GM23338 (cell line): Measurements from ENCODE around the gene KDM4B. TPM values are rescaled to one million over a fixed set of nuclear protein-coding genes. Genes with fewer than 3 reads are reported as not detected.

Experiments used
- ATAC-seq: fragments of 200-7000 bp; cut with Tn5 transposase; 3 replicates; pipeline ENCODE4 v1.9.1; 2020
- DNase-seq: peaks from one replicate; pipeline ENCODE4 v3.0.0-alpha.2; 2015; ENCODE audit warnings: low spot score
- H2AFZ ChIP-seq: fragments of 200-600 bp; sonication (generic); 2 replicates; pipeline ENCODE4 v1.8.0; 2016; ENCODE audit warnings: antibody characterized with exemption, mild to moderate bottlenecking, moderate library complexity
- H3F3A ChIP-seq: fragments of 200-600 bp; sonication (generic); replicated peaks from 2 replicates; pipeline ENCODE4 v1.8.0; 2017; ENCODE audit warnings: antibody characterized with exemption, mixed run types, low read depth
- H3K27ac ChIP-seq: fragments of 200-600 bp; sonication (generic); 2 replicates; pipeline ENCODE4 v1.6.1; 2016; ENCODE audit warnings: low read depth
- H3K27me3 ChIP-seq: fragments of 200-600 bp; sonication (generic); 2 replicates; pipeline ENCODE4 v1.8.0; 2016; ENCODE audit warnings: mild to moderate bottlenecking, mixed run types, moderate library complexity; ENCODE audit not compliant: insufficient read depth
- H3K36me3 ChIP-seq: fragments of 200-600 bp; sonication (generic); 2 replicates; pipeline ENCODE4 v1.8.0; 2016; ENCODE audit warnings: mild to moderate bottlenecking; ENCODE audit not compliant: insufficient read depth
- H3K4me1 ChIP-seq: fragments of 200-600 bp; sonication (generic); 2 replicates; pipeline ENCODE4 v1.8.0; 2016; ENCODE audit warnings: mild to moderate bottlenecking, moderate library complexity; ENCODE audit not compliant: insufficient read depth
- H3K4me2 ChIP-seq: fragments of 200-600 bp; sonication (generic); 2 replicates; pipeline ENCODE4 v1.7.1; 2017; ENCODE audit warnings: mixed run types
- H3K4me3 ChIP-seq: fragments of 200-600 bp; sonication (generic); 2 replicates; pipeline ENCODE4 v1.6.1; 2016; ENCODE audit warnings: mixed run types
- H3K79me2 ChIP-seq: fragments of 200-600 bp; sonication (generic); replicated peaks from 2 replicates; pipeline ENCODE4 v1.8.0; 2017; ENCODE audit warnings: mild to moderate bottlenecking; ENCODE audit not compliant: insufficient read depth
- H3K9me2 ChIP-seq: fragments of 200-600 bp; sonication (generic); 2 replicates; pipeline ENCODE4 v1.8.0; 2017; ENCODE audit not compliant: insufficient read depth
- H4K20me1 ChIP-seq: fragments of 200-600 bp; sonication (generic); replicated peaks from 2 replicates; pipeline ENCODE4 v1.8.0; 2017; ENCODE audit warnings: mild to moderate bottlenecking; ENCODE audit not compliant: insufficient read depth
- H3K27ac Mint-ChIP-seq: 2 replicates; pipeline ENCODE4 v1.8.0; 2020; ENCODE audit warnings: inconsistent platforms, mild to moderate bottlenecking, moderate library complexity, mixed read lengths
- H3K27me3 Mint-ChIP-seq: 3 replicates; pipeline ENCODE4 v1.8.0; 2022; ENCODE audit warnings: low read depth, mild to moderate bottlenecking, moderate library complexity, mixed read lengths, inconsistent platforms; ENCODE audit not compliant: insufficient read depth, poor library complexity
- H3K36me3 Mint-ChIP-seq: 3 replicates; pipeline ENCODE4 v1.8.0; 2021; ENCODE audit warnings: low read depth, mild to moderate bottlenecking, inconsistent platforms, moderate library complexity, mixed read lengths
- H3K4me1 Mint-ChIP-seq: 3 replicates; pipeline ENCODE4 v1.8.0; 2020; ENCODE audit warnings: mild to moderate bottlenecking, inconsistent platforms, mixed read lengths
- H3K4me3 Mint-ChIP-seq: 3 replicates; pipeline ENCODE4 v1.8.0; 2021; ENCODE audit warnings: moderate library complexity, mild to moderate bottlenecking, inconsistent platforms, mixed read lengths
- H3K9me3 Mint-ChIP-seq: 3 replicates; pipeline ENCODE4 v1.8.0; 2020; ENCODE audit warnings: moderate library complexity, mild to moderate bottlenecking, inconsistent platforms, mixed read lengths
- CTCF ChIP-seq, 2 experiments: fragments of 200-600 bp in 1 of 2; sonication (generic) in 1 of 2; conservative IDR thresholded peaks; 2 replicates each; pipeline versions ENCODE4 v1.5.1 to v1.6.1; 2016 to 2017; ENCODE audit warnings: antibody characterized with exemption in 2 of 2, low read depth in 2 of 2, mild to moderate bottlenecking in 2 of 2, moderate library complexity in 1 of 2
- polyA plus RNA-seq: library from polyadenylated mRNA; unstranded; fragments of >200 nt; fragmentation: Nextera tagmentation; extraction: Ambion mirVana; gene quantifications from 2 replicates; pipeline ENCODE4 v1.2.1, GENCODE V29; 2016
- total RNA-seq: library from RNA; depleted of rRNA; stranded (reverse); fragments of >200 nt; shearing (Covaris generic); gene quantifications from 2 replicates; pipeline ENCODE4 v1.2.3, GENCODE V29; 2014
- TF ChIP-seq, protein P1 (sequence below): fragments of 250-450 bp; sonication (Bioruptor Pico); IDR thresholded peaks from 2 replicates; pipeline ENCODE4 v1.5.0; 2020; ENCODE audit warnings: mild to moderate bottlenecking, moderate library complexity

Gene KDM4B
- total and polyA plus RNA-seq, 2 experiments from 2014 or later, result 9.1 to 27.6 TPM

- Histone ChIP-seq H3K36me3 (no peaks in the 10 kb centered on the region), H3K4me3 (no peak overlapping the region), H4K20me1 (no peaks in the 10 kb centered on the region), H3K27me3 (no peaks in the 10 kb centered on the region), H3K9me2 (no peaks in the 10 kb centered on the region), H3F3A (0 out of 2 replicates have a peak, but pooled peaks cover 5% of the 10 kb centered on the region), H3K4me2 (no peak overlapping the region), H2AFZ (no peak overlapping the region), H3K79me2 (no peaks in the 10 kb centered on the region), H3K27ac (no peak overlapping the region), H3K4me1 (peaks cover 7% of the 10 kb centered on the region)
- peaks cover 27% of the 10 kb centered on the region for H3K4me1 Mint-ChIP-seq
- ATAC-seq (peak; percentile 78), DNase-seq (peak; percentile 81)
- no peak overlapping the region for H3K27ac Mint-ChIP-seq
- H3K9me3 Mint-ChIP-seq, result peaks cover 17% of the 10 kb centered on the region
- H3K36me3 Mint-ChIP-seq, result peaks cover 16% of the 10 kb centered on the region; the same call in 2 of the 3 replicates
- H3K4me3 Mint-ChIP-seq, result no peak overlapping the region
- peaks cover 14% of the 10 kb centered on the region for H3K27me3 Mint-ChIP-seq
- TF ChIP-seq, protein P1, sequence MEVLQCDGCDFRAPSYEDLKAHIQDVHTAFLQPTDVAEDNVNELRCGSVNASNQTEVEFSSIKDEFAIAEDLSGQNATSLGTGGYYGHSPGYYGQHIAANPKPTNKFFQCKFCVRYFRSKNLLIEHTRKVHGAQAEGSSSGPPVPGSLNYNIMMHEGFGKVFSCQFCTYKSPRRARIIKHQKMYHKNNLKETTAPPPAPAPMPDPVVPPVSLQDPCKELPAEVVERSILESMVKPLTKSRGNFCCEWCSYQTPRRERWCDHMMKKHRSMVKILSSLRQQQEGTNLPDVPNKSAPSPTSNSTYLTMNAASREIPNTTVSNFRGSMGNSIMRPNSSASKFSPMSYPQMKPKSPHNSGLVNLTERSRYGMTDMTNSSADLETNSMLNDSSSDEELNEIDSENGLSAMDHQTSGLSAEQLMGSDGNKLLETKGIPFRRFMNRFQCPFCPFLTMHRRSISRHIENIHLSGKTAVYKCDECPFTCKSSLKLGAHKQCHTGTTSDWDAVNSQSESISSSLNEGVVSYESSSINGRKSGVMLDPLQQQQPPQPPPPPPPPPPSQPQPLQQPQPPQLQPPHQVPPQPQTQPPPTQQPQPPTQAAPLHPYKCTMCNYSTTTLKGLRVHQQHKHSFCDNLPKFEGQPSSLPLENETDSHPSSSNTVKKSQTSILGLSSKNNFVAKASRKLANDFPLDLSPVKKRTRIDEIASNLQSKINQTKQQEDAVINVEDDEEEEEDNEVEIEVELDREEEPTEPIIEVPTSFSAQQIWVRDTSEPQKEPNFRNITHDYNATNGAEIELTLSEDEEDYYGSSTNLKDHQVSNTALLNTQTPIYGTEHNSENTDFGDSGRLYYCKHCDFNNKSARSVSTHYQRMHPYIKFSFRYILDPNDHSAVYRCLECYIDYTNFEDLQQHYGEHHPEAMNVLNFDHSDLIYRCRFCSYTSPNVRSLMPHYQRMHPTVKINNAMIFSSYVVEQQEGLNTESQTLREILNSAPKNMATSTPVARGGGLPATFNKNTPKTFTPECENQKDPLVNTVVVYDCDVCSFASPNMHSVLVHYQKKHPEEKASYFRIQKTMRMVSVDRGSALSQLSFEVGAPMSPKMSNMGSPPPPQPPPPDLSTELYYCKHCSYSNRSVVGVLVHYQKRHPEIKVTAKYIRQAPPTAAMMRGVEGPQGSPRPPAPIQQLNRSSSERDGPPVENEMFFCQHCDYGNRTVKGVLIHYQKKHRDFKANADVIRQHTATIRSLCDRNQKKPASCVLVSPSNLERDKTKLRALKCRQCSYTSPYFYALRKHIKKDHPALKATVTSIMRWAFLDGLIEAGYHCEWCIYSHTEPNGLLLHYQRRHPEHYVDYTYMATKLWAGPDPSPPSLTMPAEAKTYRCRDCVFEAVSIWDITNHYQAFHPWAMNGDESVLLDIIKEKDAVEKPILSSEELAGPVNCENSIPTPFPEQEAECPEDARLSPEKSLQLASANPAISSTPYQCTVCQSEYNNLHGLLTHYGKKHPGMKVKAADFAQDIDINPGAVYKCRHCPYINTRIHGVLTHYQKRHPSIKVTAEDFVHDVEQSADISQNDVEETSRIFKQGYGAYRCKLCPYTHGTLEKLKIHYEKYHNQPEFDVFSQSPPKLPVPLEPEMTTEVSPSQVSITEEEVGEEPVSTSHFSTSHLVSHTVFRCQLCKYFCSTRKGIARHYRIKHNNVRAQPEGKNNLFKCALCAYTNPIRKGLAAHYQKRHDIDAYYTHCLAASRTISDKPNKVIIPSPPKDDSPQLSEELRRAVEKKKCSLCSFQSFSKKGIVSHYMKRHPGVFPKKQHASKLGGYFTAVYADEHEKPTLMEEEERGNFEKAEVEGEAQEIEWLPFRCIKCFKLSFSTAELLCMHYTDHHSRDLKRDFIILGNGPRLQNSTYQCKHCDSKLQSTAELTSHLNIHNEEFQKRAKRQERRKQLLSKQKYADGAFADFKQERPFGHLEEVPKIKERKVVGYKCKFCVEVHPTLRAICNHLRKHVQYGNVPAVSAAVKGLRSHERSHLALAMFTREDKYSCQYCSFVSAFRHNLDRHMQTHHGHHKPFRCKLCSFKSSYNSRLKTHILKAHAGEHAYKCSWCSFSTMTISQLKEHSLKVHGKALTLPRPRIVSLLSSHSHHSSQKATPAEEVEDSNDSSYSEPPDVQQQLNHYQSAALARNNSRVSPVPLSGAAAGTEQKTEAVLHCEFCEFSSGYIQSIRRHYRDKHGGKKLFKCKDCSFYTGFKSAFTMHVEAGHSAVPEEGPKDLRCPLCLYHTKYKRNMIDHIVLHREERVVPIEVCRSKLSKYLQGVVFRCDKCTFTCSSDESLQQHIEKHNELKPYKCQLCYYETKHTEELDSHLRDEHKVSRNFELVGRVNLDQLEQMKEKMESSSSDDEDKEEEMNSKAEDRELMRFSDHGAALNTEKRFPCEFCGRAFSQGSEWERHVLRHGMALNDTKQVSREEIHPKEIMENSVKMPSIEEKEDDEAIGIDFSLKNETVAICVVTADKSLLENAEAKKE (CRISPR knock-in tag), result no peak
- peak; percentile 62 to 85 for TF ChIP-seq CTCF (conservative IDR thresholded peaks at IDR 0.05; ENCODE audit: low read depth in 2 of 2)
Measured at GRCh38 chr19:5154129-5154798, 185.4 kb downstream of the KDM4B start.
